ENCODE results near the gene FTCD. TPM values are rescaled to one million over a fixed set of nuclear protein-coding genes. Genes with fewer than 3 reads are reported as not detected.

The FTCD gene
- total and polyA plus RNA-seq, 10 of the 15 experiments (the other 5 are each of a cell fraction or from before 2014, with no cell fraction given), result 0.27 to 0.28 TPM; not detected in 8

GRCh38 chr21:46194374-46195334 is 39.3 kb upstream of the FTCD start:
- no peak overlapping the region for H3K27ac ChIP-seq (ENCODE audit: control insufficient read depth, insufficient read depth)
- H3K4me2 ChIP-seq (ENCODE audit: control insufficient read depth, insufficient read depth), result no peak overlapping the region
- intact Hi-C loops (cut with micrococcal nuclease; ENCODE audit: unreplicated experiment), result no loop called here
- peaks cover 11 to 18% of the 10 kb centered on the region in 2 experiments for H3K36me3 ChIP-seq (ENCODE audit: control insufficient read depth in 2 of 2, insufficient read depth in 2 of 2, low read length in 1 of 2)
- TF ChIP-seq NKRF (conservative IDR thresholded peaks at IDR 0.05) (no peak), PRDM15 (CRISPR knock-in tag; IDR thresholded peaks at IDR 0.05) (no peak), PBX3 (IDR thresholded peaks at IDR 0.05; ENCODE audit: insufficient replicate concordance, low read depth, low read length) (no peak), BCL3 (IDR thresholded peaks at IDR 0.05; ENCODE audit: borderline replicate concordance, insufficient read depth, low read depth, low read length, poor library complexity, severe bottlenecking) (no peak), PAX5 (IDR thresholded peaks at IDR 0.05; ENCODE audit: borderline replicate concordance, low read depth, low read length) (no peak), STAT3 (IDR thresholded peaks at IDR 0.05; ENCODE audit: low read depth, low read length) (no peak), PAX8 (IDR thresholded peaks at IDR 0.05) (no peak), HDAC2 (IDR thresholded peaks at IDR 0.05) (no peak), NFIC (IDR thresholded peaks at IDR 0.05; ENCODE audit: low read depth, low read length) (no peak), EGR1 (IDR thresholded peaks at IDR 0.05; ENCODE audit: borderline replicate concordance in 1 of 2, low read depth in 2 of 2, low read length in 2 of 2) (no peak)
- no peak for DNase-seq (ENCODE audit: low read depth, low spot score)
- no peak overlapping the region for H3K9ac ChIP-seq (ENCODE audit: control insufficient read depth, insufficient read depth, low read length)
- no peak for ATAC-seq
- H3K79me2 ChIP-seq (ENCODE audit: control insufficient read depth, insufficient read depth, low read length), result no peaks in the 10 kb centered on the region
- in situ Hi-C loops (cut with MboI), result no loop called here
- ChIA-PET RAD21 (ENCODE audit: unreplicated experiment) (no interaction called here), SMC1A (ENCODE audit: uncharacterized antibody, unreplicated experiment) (no interaction called here), POLR2A (no interaction called here), CTCF (no interaction called here)
- 90% methylated on average over 34 of the region's 34 CpGs for WGBS (ENCODE audit: insufficient coverage, insufficient replicate concordance, low lambda C conversion rate, missing lambda C conversion rate)
- H4K20me1 ChIP-seq (ENCODE audit: control insufficient read depth, insufficient read depth), result no peaks in the 10 kb centered on the region
- no TSS peak for BruUV-seq (replicated peaks)
- H3K4me3 ChIP-seq, result no peak overlapping the region
- H2AFZ ChIP-seq (ENCODE audit: control insufficient read depth, low read depth, low read length), result no peak overlapping the region
- H3K9me3 ChIP-seq (replicated peaks; ENCODE audit: control insufficient read depth, insufficient read depth, low read length), result no peaks in the 10 kb centered on the region
- no peaks in the 10 kb centered on the region for H3K4me1 ChIP-seq (ENCODE audit: control insufficient read depth, insufficient read depth, low read length)
- H3K27me3 ChIP-seq (replicated peaks in 1 of 2; ENCODE audit: control insufficient read depth in 2 of 2, insufficient read depth in 2 of 2, low read length in 1 of 2), result no peaks in the 10 kb centered on the region
- no peak for FAIRE-seq

Data from GM12878 (cell line).